PC-9 (cell line): ENCODE results near the gene DOCK11. TPM values are rescaled to one million over a fixed set of nuclear protein-coding genes. Genes with fewer than 3 reads are reported as not detected.

ENCODE experiments used
- BruUV-seq: library from RNA; stranded (reverse); fragments of 400-500 nt; replicated peaks from 2 replicates; lab custom pipeline; 2021; lab: Mats Ljungman, UMichigan
- CTCF ChIA-PET: fragments of 300-600 bp; sonication (Branson Sonifier 250); formaldehyde crosslinking; loops from one replicate; lab custom pipeline; 2022; ENCODE audit warnings: antibody characterized with exemption; lab: Charles Lee
- POLR2A ChIA-PET: fragments of 300-600 bp; sonication (Branson Sonifier 250); formaldehyde crosslinking; loops from one replicate; lab custom pipeline; 2022; ENCODE audit warnings: antibody characterized with exemption; ENCODE audit not compliant: unreplicated experiment; lab: Charles Lee
- DNase-seq, 2 experiments: peaks; one replicate each; pipeline versions ENCODE4 v3.0.0 to v3.0.0-alpha.2; 2015 to 2022; ENCODE audit warnings: mixed read lengths in 1 of 2
- H2AFZ ChIP-seq: fragments of 200-600 bp; sonication (generic); 2 replicates; pipeline ENCODE4 v1.8.1; 2017; ENCODE audit warnings: antibody characterized with exemption
- H3F3A ChIP-seq: fragments of 200-600 bp; sonication (generic); 2 replicates; pipeline ENCODE4 v1.8.1; 2017; ENCODE audit warnings: antibody characterized with exemption, mild to moderate bottlenecking, low read depth; ENCODE audit not compliant: insufficient read depth
- H3K27ac ChIP-seq: fragments of 200-600 bp; sonication (generic); 2 replicates; pipeline ENCODE4 v1.6.1; 2016; ENCODE audit warnings: mixed run types
- H3K27me3 ChIP-seq: fragments of 200-600 bp; sonication (generic); 2 replicates; pipeline ENCODE4 v1.6.1; 2016; ENCODE audit warnings: low read depth, mixed run types; ENCODE audit not compliant: insufficient read depth
- H3K36me3 ChIP-seq: fragments of 200-600 bp; sonication (generic); 2 replicates; pipeline ENCODE4 v1.6.1; 2016; ENCODE audit warnings: low read depth, mixed run types
- H3K4me1 ChIP-seq: fragments of 200-600 bp; sonication (generic); replicated peaks from 2 replicates; pipeline ENCODE4 v1.6.1; 2016; ENCODE audit warnings: mixed run types; ENCODE audit not compliant: insufficient read depth
- H3K4me2 ChIP-seq: fragments of 200-600 bp; sonication (generic); 2 replicates; pipeline ENCODE4 v1.6.1; 2017; ENCODE audit warnings: mixed run types
- H3K4me3 ChIP-seq: fragments of 200-600 bp; sonication (generic); 2 replicates; pipeline ENCODE4 v1.6.1; 2016; ENCODE audit warnings: mixed run types
- H3K79me2 ChIP-seq: fragments of 200-600 bp; sonication (generic); 2 replicates; pipeline ENCODE4 v1.6.1; 2017; ENCODE audit warnings: low read depth, mixed run types
- H3K9me2 ChIP-seq: fragments of 200-600 bp; sonication (generic); 2 replicates; pipeline ENCODE4 v1.8.1; 2017; ENCODE audit warnings: mild to moderate bottlenecking; ENCODE audit not compliant: insufficient read depth
- H3K9me3 ChIP-seq: fragments of 200-600 bp; sonication (generic); 2 replicates; pipeline ENCODE4 v1.8.1; 2016; ENCODE audit warnings: low read depth; ENCODE audit not compliant: insufficient read depth
- H4K20me1 ChIP-seq: fragments of 200-600 bp; sonication (generic); 2 replicates; pipeline ENCODE4 v1.8.1; 2017; ENCODE audit not compliant: insufficient read depth
- EZH2 ChIP-seq: fragments of 200-600 bp; sonication (generic); IDR thresholded peaks from 2 replicates; pipeline ENCODE4 v1.8.0; 2017; ENCODE audit warnings: antibody characterized with exemption, low read depth
- intact Hi-C: fragments of 100-400 bp; cut with micrococcal nuclease; formaldehyde crosslinking; loops from one replicate; pipeline ENCODE4 v1.10.0; 2022; ENCODE audit not compliant: unreplicated experiment
- total RNA-seq: library from RNA; stranded (reverse); gene quantifications from 2 replicates; pipeline ENCODE4 v1.2.3, GENCODE V29; 2021
- TF ChIP-seq, protein P1 (sequence below): fragments of 200-600 bp; sonication (generic); conservative IDR thresholded peaks from 2 replicates; pipeline ENCODE4 v1.6.1; 2017; ENCODE audit warnings: mixed run types, antibody characterized with exemption, mild to moderate bottlenecking, moderate library complexity

The DOCK11 gene
- total RNA-seq, 1 experiment from 2014 or later, result 9.0 TPM

DNA sequence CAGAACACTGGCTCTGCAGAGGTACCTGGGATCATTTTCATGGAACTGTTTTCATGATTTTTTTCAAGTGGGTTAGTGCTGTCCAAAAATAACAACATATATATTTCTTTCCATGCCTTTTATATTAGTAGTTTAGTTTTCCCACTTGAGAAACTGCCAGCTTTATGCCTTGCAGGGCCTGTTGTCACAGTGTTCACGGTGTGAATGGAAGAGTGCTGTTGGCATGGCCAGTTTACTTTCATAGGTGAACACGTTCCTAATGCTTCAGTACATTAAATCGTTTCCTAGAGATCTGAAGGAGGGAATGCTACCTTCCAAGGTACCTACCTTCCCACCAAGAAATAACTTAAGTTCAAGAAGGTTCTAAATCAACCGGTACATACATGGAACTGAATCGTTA is 12.6 kb downstream of the DOCK11 start:
- no peaks in the 10 kb centered on the region for H3K79me2 ChIP-seq
- TF ChIP-seq EZH2, result no peak
- TF ChIP-seq, protein P1, sequence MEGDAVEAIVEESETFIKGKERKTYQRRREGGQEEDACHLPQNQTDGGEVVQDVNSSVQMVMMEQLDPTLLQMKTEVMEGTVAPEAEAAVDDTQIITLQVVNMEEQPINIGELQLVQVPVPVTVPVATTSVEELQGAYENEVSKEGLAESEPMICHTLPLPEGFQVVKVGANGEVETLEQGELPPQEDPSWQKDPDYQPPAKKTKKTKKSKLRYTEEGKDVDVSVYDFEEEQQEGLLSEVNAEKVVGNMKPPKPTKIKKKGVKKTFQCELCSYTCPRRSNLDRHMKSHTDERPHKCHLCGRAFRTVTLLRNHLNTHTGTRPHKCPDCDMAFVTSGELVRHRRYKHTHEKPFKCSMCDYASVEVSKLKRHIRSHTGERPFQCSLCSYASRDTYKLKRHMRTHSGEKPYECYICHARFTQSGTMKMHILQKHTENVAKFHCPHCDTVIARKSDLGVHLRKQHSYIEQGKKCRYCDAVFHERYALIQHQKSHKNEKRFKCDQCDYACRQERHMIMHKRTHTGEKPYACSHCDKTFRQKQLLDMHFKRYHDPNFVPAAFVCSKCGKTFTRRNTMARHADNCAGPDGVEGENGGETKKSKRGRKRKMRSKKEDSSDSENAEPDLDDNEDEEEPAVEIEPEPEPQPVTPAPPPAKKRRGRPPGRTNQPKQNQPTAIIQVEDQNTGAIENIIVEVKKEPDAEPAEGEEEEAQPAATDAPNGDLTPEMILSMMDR, result no peak
- no peaks in the 10 kb centered on the region; the same call in 1 of the 2 replicates for H3F3A ChIP-seq
- no peaks in the 10 kb centered on the region for H3K9me2 ChIP-seq
- H3K36me3 ChIP-seq, result no peaks in the 10 kb centered on the region
- no peaks in the 10 kb centered on the region for H3K9me3 ChIP-seq
- no peak overlapping the region for H3K4me3 ChIP-seq
- intact Hi-C loops, result no loop called here
- H4K20me1 ChIP-seq, result no peaks in the 10 kb centered on the region
- no peak overlapping the region for H3K27ac ChIP-seq
- POLR2A ChIA-PET, result no interaction called here
- no peak for DNase-seq
- no peak overlapping the region for H3K4me2 ChIP-seq
- no peak overlapping the region for H2AFZ ChIP-seq
- no TSS peak for BruUV-seq
- no peaks in the 10 kb centered on the region for H3K4me1 ChIP-seq
- H3K27me3 ChIP-seq, result no peaks in the 10 kb centered on the region
- CTCF ChIA-PET, result no interaction called here

DNA sequence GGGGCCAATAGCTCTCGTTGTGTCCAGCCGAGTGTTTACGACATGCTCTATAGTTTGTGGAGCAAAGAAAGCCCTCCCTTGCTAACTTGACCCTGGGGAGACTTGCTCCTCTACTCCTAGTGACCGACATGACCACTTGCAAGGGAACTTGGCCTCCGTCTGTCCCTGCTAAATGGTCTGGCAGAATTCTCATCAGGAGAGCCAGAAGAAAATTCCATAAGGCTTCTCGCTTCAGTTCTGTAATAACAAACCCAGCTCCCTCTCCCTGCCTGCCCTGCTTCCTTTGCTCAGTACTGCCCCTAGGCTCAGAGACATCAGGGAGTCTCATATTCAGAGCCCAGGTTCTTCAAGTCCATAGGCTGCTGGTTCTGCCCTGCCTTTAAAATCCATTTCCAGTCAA is 13.0 kb downstream of the DOCK11 start:
- Histone ChIP-seq H3K79me2 (no peaks in the 10 kb centered on the region), H3K27me3 (no peaks in the 10 kb centered on the region), H3K4me3 (no peak overlapping the region), H4K20me1 (no peaks in the 10 kb centered on the region), H3K27ac (no peak overlapping the region), H3K9me3 (no peaks in the 10 kb centered on the region), H3K4me1 (no peaks in the 10 kb centered on the region), H3K4me2 (no peak overlapping the region), H2AFZ (no peak overlapping the region), H3K9me2 (no peaks in the 10 kb centered on the region), H3F3A (no peaks in the 10 kb centered on the region; the same call in 1 of the 2 replicates), H3K36me3 (no peaks in the 10 kb centered on the region)
- POLR2A ChIA-PET, result no interaction called here
- no peak for DNase-seq
- intact Hi-C loops, result no loop called here
- no TSS peak for BruUV-seq
- CTCF ChIA-PET, result no interaction called here
- TF ChIP-seq, protein P1, result no peak
- TF ChIP-seq EZH2, result no peak

DNA sequence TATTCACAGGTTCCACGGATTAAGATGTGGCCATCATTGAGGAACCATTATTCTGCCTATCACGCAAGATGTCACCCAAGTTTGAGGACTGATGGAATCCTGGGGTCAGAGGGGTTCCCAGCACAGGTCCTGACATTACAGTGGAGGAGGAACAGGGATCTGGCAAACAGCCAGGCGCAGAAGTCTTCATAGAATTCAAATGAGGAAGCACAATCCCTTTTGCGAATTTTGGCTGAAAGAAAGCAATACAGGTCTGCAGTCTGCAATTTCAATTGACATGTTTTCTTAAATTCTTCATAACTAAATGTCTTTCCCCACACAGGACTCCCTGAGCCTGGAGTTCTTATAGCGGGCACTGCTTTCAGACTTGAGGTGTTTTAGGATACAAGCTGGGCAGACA is 14.5 kb downstream of the DOCK11 start:
- CTCF ChIA-PET, result no interaction called here
- H3K9me2 ChIP-seq, result no peaks in the 10 kb centered on the region
- no peak for DNase-seq
- H3K27ac ChIP-seq, result no peak overlapping the region
- intact Hi-C loops, result no loop called here
- no peaks in the 10 kb centered on the region for H3K27me3 ChIP-seq
- no peak for TF ChIP-seq EZH2
- TF ChIP-seq, protein P1, result no peak
- no peaks in the 10 kb centered on the region for H3K4me1 ChIP-seq
- no peaks in the 10 kb centered on the region; the same call in 1 of the 2 replicates for H3F3A ChIP-seq
- H3K4me3 ChIP-seq, result no peak overlapping the region
- no TSS peak for BruUV-seq
- H3K36me3 ChIP-seq, result no peaks in the 10 kb centered on the region
- POLR2A ChIA-PET, result no interaction called here
- no peaks in the 10 kb centered on the region for H3K79me2 ChIP-seq
- H2AFZ ChIP-seq, result no peak overlapping the region
- H4K20me1 ChIP-seq, result no peaks in the 10 kb centered on the region
- no peaks in the 10 kb centered on the region for H3K9me3 ChIP-seq
- H3K4me2 ChIP-seq, result no peak overlapping the region
